Activated T-cell treated with anti-CD3 and anti-CD28 coated beads, Interleukin-2, amount 50 U/mL, for 48 hours (primary cell): ENCODE data around the gene KAZN.

Experiments used
- DNase-seq, 2 experiments: peaks; one replicate each; pipeline ENCODE4 v3.0.0-alpha.2; 2020

KAZN gene

GRCh38 chr1:14777516-14778506, 179.3 kb downstream of the KAZN start:
- no peak for DNase-seq

- DNase-seq, result no peak
Measured at GRCh38 chr1:14778541-14778897, 180.0 kb downstream of the KAZN start.

- DNase-seq, result peak; percentile 41 to 50
Measured at GRCh38 chr1:14778898-14779865, 180.7 kb downstream of the KAZN start.

- DNase-seq, result no peak
Measured at GRCh38 chr1:14780271-14780670, 181.8 kb downstream of the KAZN start.

- no peak for DNase-seq
Measured at GRCh38 chr1:14781811-14782210, 183.3 kb downstream of the KAZN start.

GRCh38 chr1:14782741-14783591, 184.5 kb downstream of the KAZN start:
- DNase-seq, result no peak

GRCh38 chr1:14783592-14783886, 185.1 kb downstream of the KAZN start:
- no peak for DNase-seq

- no peak for DNase-seq
Measured at GRCh38 chr1:14784790-14785773, 186.6 kb downstream of the KAZN start.

GRCh38 chr1:14786109-14786675, 187.7 kb downstream of the KAZN start:
- DNase-seq, result no peak

GRCh38 chr1:14786681-14787080, 188.2 kb downstream of the KAZN start:
- no peak for DNase-seq

GRCh38 chr1:14787604-14788003, 189.1 kb downstream of the KAZN start:
- DNase-seq, result no peak

- DNase-seq, result no peak
Measured at GRCh38 chr1:14788080-14788479, 189.6 kb downstream of the KAZN start.

- no peak for DNase-seq
Measured at GRCh38 chr1:14790982-14791381, 192.5 kb downstream of the KAZN start.

- no peak for DNase-seq
Measured at GRCh38 chr1:14791654-14792053, 193.2 kb downstream of the KAZN start.

- DNase-seq, result no peak
Measured at GRCh38 chr1:14794136-14794768, 195.8 kb downstream of the KAZN start.

GRCh38 chr1:14794906-14795305, 196.4 kb downstream of the KAZN start:
- no peak for DNase-seq

- no peak for DNase-seq
Measured at GRCh38 chr1:14795589-14795988, 197.1 kb downstream of the KAZN start.

GRCh38 chr1:14800014-14800413, 201.5 kb downstream of the KAZN start:
- DNase-seq, result no peak

GRCh38 chr1:14800500-14801076, 202.1 kb downstream of the KAZN start:
- no peak for DNase-seq
